HepG2 (cell line): ENCODE results near the gene EIF3A. TPM values are rescaled to one million over a fixed set of nuclear protein-coding genes. Genes with fewer than 3 reads are reported as not detected.

Experiments
- BRCA1 ChIP-seq: sonication (generic); formaldehyde crosslinking; IDR thresholded peaks from 2 replicates; pipeline ENCODE4 v1.4.0; 2020; ENCODE audit warnings: missing genetic modification reagents
- BRD4 ChIP-seq: sonication (generic); formaldehyde crosslinking; IDR thresholded peaks from 2 replicates; pipeline ENCODE4 v1.4.0; 2020; ENCODE audit warnings: missing genetic modification reagents
- HDAC2 ChIP-seq: sonication (generic); formaldehyde crosslinking; IDR thresholded peaks from 2 replicates; pipeline ENCODE4 v1.4.0; 2020; ENCODE audit warnings: missing genetic modification reagents
- JUN ChIP-seq: sonication (generic); formaldehyde crosslinking; IDR thresholded peaks from 2 replicates; pipeline ENCODE4 v1.4.0; 2020; ENCODE audit warnings: mild to moderate bottlenecking, missing genetic modification reagents
- PAWR ChIP-seq: sonication (generic); formaldehyde crosslinking; IDR thresholded peaks from 2 replicates; pipeline ENCODE4 v1.4.0; 2020; ENCODE audit warnings: missing genetic modification reagents, mild to moderate bottlenecking, borderline replicate concordance
- REXO4 ChIP-seq: sonication (generic); formaldehyde crosslinking; IDR thresholded peaks from 2 replicates; pipeline ENCODE4 v1.8.0; 2022; ENCODE audit warnings: missing genetic modification reagents, mild to moderate bottlenecking, borderline replicate concordance
- SP140L ChIP-seq: sonication (generic); formaldehyde crosslinking; IDR thresholded peaks from 2 replicates; pipeline ENCODE4 v1.4.0; 2020; ENCODE audit warnings: missing genetic modification reagents, borderline replicate concordance
- SRF ChIP-seq: IDR thresholded peaks from 2 replicates; pipeline ENCODE4 v1.6.1; 2011; ENCODE audit warnings: mild to moderate bottlenecking, low read depth, low read length, moderate library complexity
- TEAD3 ChIP-seq: optimal IDR thresholded peaks from 2 replicates; pipeline ENCODE3; 2016; ENCODE audit warnings: borderline replicate concordance
- ZNF124 ChIP-seq: sonication (generic); formaldehyde crosslinking; IDR thresholded peaks from 2 replicates; pipeline ENCODE4 v1.4.0; 2020; ENCODE audit warnings: missing genetic modification reagents
- ZNF264 ChIP-seq: sonication (generic); formaldehyde crosslinking; IDR thresholded peaks from 2 replicates; pipeline ENCODE4 v1.4.0; 2020; ENCODE audit warnings: missing genetic modification reagents
- ZNF550 ChIP-seq: sonication (generic); formaldehyde crosslinking; IDR thresholded peaks from 2 replicates; pipeline ENCODE4 v1.4.0; 2020; ENCODE audit warnings: mild to moderate bottlenecking, missing genetic modification reagents, borderline replicate concordance
- ZNF839 ChIP-seq: sonication (generic); formaldehyde crosslinking; IDR thresholded peaks from 2 replicates; pipeline ENCODE4 v1.4.0; 2020; ENCODE audit warnings: missing genetic modification reagents, mild to moderate bottlenecking, borderline replicate concordance
- ZNF883 ChIP-seq: sonication (generic); formaldehyde crosslinking; IDR thresholded peaks from 2 replicates; pipeline ENCODE4 v1.5.1; 2020; ENCODE audit warnings: mild to moderate bottlenecking, missing genetic modification reagents; ENCODE audit errors: not compliant biosample characterization
- polyA plus RNA-seq, 8 experiments: library from polyadenylated mRNA; depleted of rRNA in 3 of 8; stranded (reverse) in 7 of 8; unstranded in 1 of 8; fragments of >200 nt; fragmentation: Illumina TruSeq in 4 of 8; extraction: Trizol in 4 of 8; gene quantifications; 2 replicates each; pipeline versions ENCODE4 v1.2.1 to v1.2.3, GENCODE V29; 2011 to 2016; ENCODE audit warnings: low read depth in 4 of 8, missing spikeins in 1 of 8, mixed read lengths in 1 of 8; ENCODE audit not compliant: insufficient read depth in 1 of 8
- total RNA-seq, 5 experiments: library from RNA; depleted of rRNA; stranded (reverse); fragments of >200 nt; fragmentation: Illumina TruSeq; extraction: Trizol; gene quantifications; 2 replicates each; pipeline ENCODE4 v1.2.3, GENCODE V29; 2016; ENCODE audit warnings: low read depth in 1 of 5
- TF ChIP-seq, protein P1 (sequence below): sonication (generic); formaldehyde crosslinking; IDR thresholded peaks from 2 replicates; pipeline ENCODE4 v1.4.0; 2020; ENCODE audit warnings: mild to moderate bottlenecking, missing genetic modification reagents
- TF ChIP-seq, protein P2 (sequence below): sonication (generic); formaldehyde crosslinking; IDR thresholded peaks from 2 replicates; pipeline ENCODE4 v1.8.1; 2023; ENCODE audit warnings: mild to moderate bottlenecking, missing genetic modification reagents
- TF ChIP-seq, protein P3 (sequence below): sonication (generic); formaldehyde crosslinking; IDR thresholded peaks from 2 replicates; pipeline ENCODE4 v1.4.0; 2020; ENCODE audit warnings: mild to moderate bottlenecking, missing genetic modification reagents
- TF ChIP-seq, protein P4 (sequence below): sonication (generic); formaldehyde crosslinking; IDR thresholded peaks from 2 replicates; pipeline ENCODE4 v1.8.1; 2023; ENCODE audit warnings: mild to moderate bottlenecking, missing genetic modification reagents
- TF ChIP-seq, protein P5 (sequence below): sonication (generic); formaldehyde crosslinking; IDR thresholded peaks from 2 replicates; pipeline ENCODE4 v1.4.0; 2020; ENCODE audit warnings: missing genetic modification reagents

Gene EIF3A
- total and polyA plus RNA-seq, 2 of the 13 experiments (the other 11 are each of a cell fraction or from before 2014, with no cell fraction given): 25.6 to 117 TPM

DNA sequence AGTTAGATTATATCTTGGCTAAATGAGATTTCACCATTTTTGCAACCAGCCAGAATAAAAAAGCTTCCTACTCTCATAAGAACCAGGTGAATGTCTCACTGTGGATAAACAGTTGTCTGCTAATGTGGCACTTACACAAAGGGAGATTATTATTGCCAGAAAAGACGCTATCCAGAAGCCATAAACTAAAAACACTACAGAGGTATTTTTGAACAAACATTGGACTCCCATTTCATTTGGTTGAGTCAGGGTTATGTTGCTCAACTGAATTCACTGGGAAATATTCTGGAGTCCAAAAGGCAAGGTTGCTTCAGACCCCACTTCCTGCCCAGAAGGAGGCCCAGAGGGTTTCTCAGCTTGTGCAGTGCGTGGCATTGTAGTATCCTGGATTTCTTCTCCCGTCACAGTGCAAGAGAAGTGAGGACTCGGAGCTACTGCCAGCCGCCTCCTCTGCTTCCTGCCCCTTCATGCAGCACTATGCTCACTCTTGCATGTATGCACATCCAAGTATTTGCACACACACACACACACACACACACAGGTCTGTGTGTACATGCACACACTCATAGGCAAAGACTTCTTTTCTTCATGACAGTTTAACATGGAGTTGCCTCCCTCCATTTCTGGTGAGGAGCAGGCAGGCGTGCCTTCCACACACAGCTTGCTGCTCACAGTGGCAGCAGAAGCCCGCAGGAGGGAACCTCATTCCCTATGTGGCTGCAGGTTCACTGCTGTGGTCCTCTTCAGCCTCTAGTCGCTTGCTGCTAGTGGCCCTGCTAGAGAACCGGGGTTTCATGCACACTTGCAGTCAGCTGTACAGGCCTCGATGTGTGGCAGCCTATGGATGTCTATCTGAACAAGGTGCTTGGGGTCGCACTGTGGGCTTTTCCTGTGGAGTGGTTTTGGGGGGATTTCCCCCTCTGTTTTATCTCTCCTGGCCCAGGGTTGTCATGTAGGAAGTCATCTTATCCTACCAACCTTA, 33.4 kb upstream of the EIF3A start (continued):
- TF ChIP-seq SP140L: 0 out of 2 replicates have a peak, but pooled peaks have one; percentile 66
- peak; percentile 93 for TF ChIP-seq TEAD3
- no peak for TF ChIP-seq BRCA1
- TF ChIP-seq, protein P1, sequence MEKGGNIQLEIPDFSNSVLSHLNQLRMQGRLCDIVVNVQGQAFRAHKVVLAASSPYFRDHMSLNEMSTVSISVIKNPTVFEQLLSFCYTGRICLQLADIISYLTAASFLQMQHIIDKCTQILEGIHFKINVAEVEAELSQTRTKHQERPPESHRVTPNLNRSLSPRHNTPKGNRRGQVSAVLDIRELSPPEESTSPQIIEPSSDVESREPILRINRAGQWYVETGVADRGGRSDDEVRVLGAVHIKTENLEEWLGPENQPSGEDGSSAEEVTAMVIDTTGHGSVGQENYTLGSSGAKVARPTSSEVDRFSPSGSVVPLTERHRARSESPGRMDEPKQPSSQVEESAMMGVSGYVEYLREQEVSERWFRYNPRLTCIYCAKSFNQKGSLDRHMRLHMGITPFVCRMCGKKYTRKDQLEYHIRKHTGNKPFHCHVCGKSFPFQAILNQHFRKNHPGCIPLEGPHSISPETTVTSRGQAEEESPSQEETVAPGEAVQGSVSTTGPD: 0 out of 2 replicates have a peak, but pooled peaks have one; percentile 52
- TF ChIP-seq BRD4 (CRISPR knock-in tag): no peak
- no peak for TF ChIP-seq ZNF883 (CRISPR knock-in tag)
- TF ChIP-seq, protein P2, sequence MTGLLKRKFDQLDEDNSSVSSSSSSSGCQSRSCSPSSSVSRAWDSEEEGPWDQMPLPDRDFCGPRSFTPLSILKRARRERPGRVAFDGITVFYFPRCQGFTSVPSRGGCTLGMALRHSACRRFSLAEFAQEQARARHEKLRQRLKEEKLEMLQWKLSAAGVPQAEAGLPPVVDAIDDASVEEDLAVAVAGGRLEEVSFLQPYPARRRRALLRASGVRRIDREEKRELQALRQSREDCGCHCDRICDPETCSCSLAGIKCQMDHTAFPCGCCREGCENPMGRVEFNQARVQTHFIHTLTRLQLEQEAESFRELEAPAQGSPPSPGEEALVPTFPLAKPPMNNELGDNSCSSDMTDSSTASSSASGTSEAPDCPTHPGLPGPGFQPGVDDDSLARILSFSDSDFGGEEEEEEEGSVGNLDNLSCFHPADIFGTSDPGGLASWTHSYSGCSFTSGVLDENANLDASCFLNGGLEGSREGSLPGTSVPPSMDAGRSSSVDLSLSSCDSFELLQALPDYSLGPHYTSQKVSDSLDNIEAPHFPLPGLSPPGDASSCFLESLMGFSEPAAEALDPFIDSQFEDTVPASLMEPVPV (CRISPR knock-in tag): peak; percentile 38; the same call in 1 of the 2 replicates
- 0 out of 2 replicates have a peak, but pooled peaks have one; percentile 23 for TF ChIP-seq ZNF124
- TF ChIP-seq, protein P3, sequence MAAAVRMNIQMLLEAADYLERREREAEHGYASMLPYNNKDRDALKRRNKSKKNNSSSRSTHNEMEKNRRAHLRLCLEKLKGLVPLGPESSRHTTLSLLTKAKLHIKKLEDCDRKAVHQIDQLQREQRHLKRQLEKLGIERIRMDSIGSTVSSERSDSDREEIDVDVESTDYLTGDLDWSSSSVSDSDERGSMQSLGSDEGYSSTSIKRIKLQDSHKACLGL (CRISPR knock-in tag): no peak
- TF ChIP-seq PAWR (CRISPR knock-in tag): no peak
- 0 out of 2 replicates have a peak, but pooled peaks have one; percentile 34 for TF ChIP-seq ZNF264 (CRISPR knock-in tag)
- TF ChIP-seq HDAC2 (CRISPR knock-in tag): peak; percentile 88
- no peak; the same call in 1 of the 2 replicates for TF ChIP-seq JUN (CRISPR knock-in tag)
- TF ChIP-seq, protein P4, sequence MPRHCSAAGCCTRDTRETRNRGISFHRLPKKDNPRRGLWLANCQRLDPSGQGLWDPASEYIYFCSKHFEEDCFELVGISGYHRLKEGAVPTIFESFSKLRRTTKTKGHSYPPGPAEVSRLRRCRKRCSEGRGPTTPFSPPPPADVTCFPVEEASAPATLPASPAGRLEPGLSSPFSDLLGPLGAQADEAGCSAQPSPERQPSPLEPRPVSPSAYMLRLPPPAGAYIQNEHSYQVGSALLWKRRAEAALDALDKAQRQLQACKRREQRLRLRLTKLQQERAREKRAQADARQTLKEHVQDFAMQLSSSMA (CRISPR knock-in tag): no peak
- no peak for TF ChIP-seq REXO4 (CRISPR knock-in tag)
- TF ChIP-seq, protein P5, sequence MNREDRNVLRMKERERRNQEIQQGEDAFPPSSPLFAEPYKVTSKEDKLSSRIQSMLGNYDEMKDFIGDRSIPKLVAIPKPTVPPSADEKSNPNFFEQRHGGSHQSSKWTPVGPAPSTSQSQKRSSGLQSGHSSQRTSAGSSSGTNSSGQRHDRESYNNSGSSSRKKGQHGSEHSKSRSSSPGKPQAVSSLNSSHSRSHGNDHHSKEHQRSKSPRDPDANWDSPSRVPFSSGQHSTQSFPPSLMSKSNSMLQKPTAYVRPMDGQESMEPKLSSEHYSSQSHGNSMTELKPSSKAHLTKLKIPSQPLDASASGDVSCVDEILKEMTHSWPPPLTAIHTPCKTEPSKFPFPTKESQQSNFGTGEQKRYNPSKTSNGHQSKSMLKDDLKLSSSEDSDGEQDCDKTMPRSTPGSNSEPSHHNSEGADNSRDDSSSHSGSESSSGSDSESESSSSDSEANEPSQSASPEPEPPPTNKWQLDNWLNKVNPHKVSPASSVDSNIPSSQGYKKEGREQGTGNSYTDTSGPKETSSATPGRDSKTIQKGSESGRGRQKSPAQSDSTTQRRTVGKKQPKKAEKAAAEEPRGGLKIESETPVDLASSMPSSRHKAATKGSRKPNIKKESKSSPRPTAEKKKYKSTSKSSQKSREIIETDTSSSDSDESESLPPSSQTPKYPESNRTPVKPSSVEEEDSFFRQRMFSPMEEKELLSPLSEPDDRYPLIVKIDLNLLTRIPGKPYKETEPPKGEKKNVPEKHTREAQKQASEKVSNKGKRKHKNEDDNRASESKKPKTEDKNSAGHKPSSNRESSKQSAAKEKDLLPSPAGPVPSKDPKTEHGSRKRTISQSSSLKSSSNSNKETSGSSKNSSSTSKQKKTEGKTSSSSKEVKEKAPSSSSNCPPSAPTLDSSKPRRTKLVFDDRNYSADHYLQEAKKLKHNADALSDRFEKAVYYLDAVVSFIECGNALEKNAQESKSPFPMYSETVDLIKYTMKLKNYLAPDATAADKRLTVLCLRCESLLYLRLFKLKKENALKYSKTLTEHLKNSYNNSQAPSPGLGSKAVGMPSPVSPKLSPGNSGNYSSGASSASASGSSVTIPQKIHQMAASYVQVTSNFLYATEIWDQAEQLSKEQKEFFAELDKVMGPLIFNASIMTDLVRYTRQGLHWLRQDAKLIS (CRISPR knock-in tag): no peak
- TF ChIP-seq SRF: no peak
- no peak for TF ChIP-seq ZNF839
- no peak for TF ChIP-seq ZNF550 (CRISPR knock-in tag)
